A673 (cell line): ENCODE measurements around the gene NXPH2. TPM values are rescaled to one million over a fixed set of nuclear protein-coding genes. Genes with fewer than 3 reads are reported as not detected.

Source experiments
- BruUV-seq: library from RNA; stranded (reverse); fragments of 400-500 nt; replicated peaks from 2 replicates; lab custom pipeline; 2021; lab: Mats Ljungman, UMichigan
- CTCF ChIA-PET: fragments of 300-600 bp; sonication (Branson Sonifier 250); formaldehyde crosslinking; loops from one replicate; lab custom pipeline; 2022; ENCODE audit warnings: antibody characterized with exemption; lab: Charles Lee
- POLR2A ChIA-PET: fragments of 300-600 bp; sonication (Branson Sonifier 250); formaldehyde crosslinking; loops from one replicate; lab custom pipeline; 2022; ENCODE audit warnings: antibody characterized with exemption; ENCODE audit not compliant: low non-redundant PET; lab: Charles Lee
- DNase-seq: peaks from one replicate; pipeline ENCODE4 v3.0.0-alpha.2; 2015; ENCODE audit warnings: low spot score
- H3K27ac ChIP-seq: fragments of 200-600 bp; sonication (generic); 2 replicates; pipeline ENCODE4 v1.5.1; 2016; ENCODE audit warnings: mixed run types, low read depth, mild to moderate bottlenecking, mixed read lengths, antibody characterized with exemption, low read length; ENCODE audit not compliant: poor library complexity, severe bottlenecking
- H3K27me3 ChIP-seq: fragments of 200-600 bp; sonication (generic); replicated peaks from 2 replicates; pipeline ENCODE4 v1.6.1; 2017; ENCODE audit warnings: mixed run types, low read depth, mild to moderate bottlenecking, mixed read lengths, antibody characterized with exemption, low read length; ENCODE audit not compliant: insufficient read depth, poor library complexity
- H3K36me3 ChIP-seq: fragments of 200-600 bp; sonication (generic); 2 replicates; pipeline ENCODE4 v1.6.1; 2016; ENCODE audit warnings: mixed run types, mild to moderate bottlenecking, mixed read lengths, antibody characterized with exemption, low read length; ENCODE audit not compliant: insufficient read depth, poor library complexity, severe bottlenecking
- H3K4me1 ChIP-seq: fragments of 200-600 bp; sonication (generic); 2 replicates; pipeline ENCODE4 v1.6.1; 2017; ENCODE audit warnings: mixed run types, mild to moderate bottlenecking, mixed read lengths, antibody characterized with exemption, low read length; ENCODE audit not compliant: insufficient read depth, poor library complexity, severe bottlenecking
- H3K4me3 ChIP-seq: fragments of 200-600 bp; sonication (generic); 2 replicates; pipeline ENCODE4 v1.5.1; 2016; ENCODE audit warnings: low read depth, mixed run types, mild to moderate bottlenecking, mixed read lengths, low read length; ENCODE audit not compliant: poor library complexity, severe bottlenecking
- H3K9me3 ChIP-seq: fragments of 200-600 bp; sonication (generic); 2 replicates; pipeline ENCODE4 v1.6.1; 2016; ENCODE audit warnings: mixed run types, low read depth, mild to moderate bottlenecking, mixed read lengths, antibody characterized with exemption, low read length; ENCODE audit not compliant: poor library complexity, severe bottlenecking
- EZH2 ChIP-seq: fragments of 200-600 bp; sonication (generic); IDR thresholded peaks from 2 replicates; pipeline ENCODE4 v1.6.1; 2017; ENCODE audit warnings: borderline replicate concordance, low read depth, mild to moderate bottlenecking, mixed read lengths, antibody characterized with exemption, low read length; ENCODE audit not compliant: poor library complexity, severe bottlenecking
- intact Hi-C: fragments of 100-400 bp; cut with micrococcal nuclease; formaldehyde crosslinking; loops from one replicate; pipeline ENCODE4 v1.10.0; 2022; ENCODE audit not compliant: unreplicated experiment
- total RNA-seq: library from RNA; stranded (reverse); gene quantifications from 2 replicates; pipeline ENCODE4 v1.2.3, GENCODE V29; 2021
- TF ChIP-seq, protein P1 (sequence below): fragments of 300-800, 200-600 bp; sonication (generic); conservative IDR thresholded peaks from 2 replicates; pipeline ENCODE4 v1.5.1; 2017; ENCODE audit warnings: low read depth, mild to moderate bottlenecking, antibody characterized with exemption, low read length, moderate library complexity, mixed read lengths

Gene NXPH2
- total RNA-seq, 1 experiment from 2014 or later, result 5.4 TPM

DNA sequence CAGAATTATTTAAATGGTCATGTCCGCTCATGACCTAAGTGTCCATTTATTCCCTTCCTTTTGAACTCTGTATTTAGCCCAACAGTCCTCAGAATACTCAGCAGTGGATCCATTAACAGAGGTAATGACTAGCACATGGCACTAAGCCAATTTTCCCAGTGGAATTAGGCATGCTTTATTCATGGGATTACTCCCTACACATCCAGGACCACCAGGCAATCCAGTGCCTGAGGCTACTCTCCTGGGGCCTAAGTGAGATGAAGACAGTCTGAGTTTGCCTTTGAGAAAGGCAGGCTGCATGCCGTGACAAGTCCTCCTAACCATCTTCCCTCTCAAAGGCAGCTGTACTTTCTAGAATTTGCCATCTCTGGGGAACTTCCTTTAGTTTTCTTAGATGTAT lies 150.0 kb downstream of the NXPH2 start:
- Histone ChIP-seq H3K27ac (no peak overlapping the region), H3K36me3 (no peaks in the 10 kb centered on the region), H3K9me3 (no peaks in the 10 kb centered on the region), H3K4me3 (no peak overlapping the region), H3K27me3 (peaks cover 2% of the 10 kb centered on the region), H3K4me1 (no peaks in the 10 kb centered on the region)
- peak; percentile 25 for DNase-seq
- TF ChIP-seq EZH2, result no peak
- TF ChIP-seq, protein P1, sequence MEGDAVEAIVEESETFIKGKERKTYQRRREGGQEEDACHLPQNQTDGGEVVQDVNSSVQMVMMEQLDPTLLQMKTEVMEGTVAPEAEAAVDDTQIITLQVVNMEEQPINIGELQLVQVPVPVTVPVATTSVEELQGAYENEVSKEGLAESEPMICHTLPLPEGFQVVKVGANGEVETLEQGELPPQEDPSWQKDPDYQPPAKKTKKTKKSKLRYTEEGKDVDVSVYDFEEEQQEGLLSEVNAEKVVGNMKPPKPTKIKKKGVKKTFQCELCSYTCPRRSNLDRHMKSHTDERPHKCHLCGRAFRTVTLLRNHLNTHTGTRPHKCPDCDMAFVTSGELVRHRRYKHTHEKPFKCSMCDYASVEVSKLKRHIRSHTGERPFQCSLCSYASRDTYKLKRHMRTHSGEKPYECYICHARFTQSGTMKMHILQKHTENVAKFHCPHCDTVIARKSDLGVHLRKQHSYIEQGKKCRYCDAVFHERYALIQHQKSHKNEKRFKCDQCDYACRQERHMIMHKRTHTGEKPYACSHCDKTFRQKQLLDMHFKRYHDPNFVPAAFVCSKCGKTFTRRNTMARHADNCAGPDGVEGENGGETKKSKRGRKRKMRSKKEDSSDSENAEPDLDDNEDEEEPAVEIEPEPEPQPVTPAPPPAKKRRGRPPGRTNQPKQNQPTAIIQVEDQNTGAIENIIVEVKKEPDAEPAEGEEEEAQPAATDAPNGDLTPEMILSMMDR, result no peak
- CTCF ChIA-PET, result no interaction called here
- intact Hi-C loops, result no loop called here
- no TSS peak for BruUV-seq
- POLR2A ChIA-PET, result interaction anchor here (0.6 kb wide), 1 partner anchor 25 kb away, joined by 3 read pairs; no protein-coding TSS in a partner anchor

DNA sequence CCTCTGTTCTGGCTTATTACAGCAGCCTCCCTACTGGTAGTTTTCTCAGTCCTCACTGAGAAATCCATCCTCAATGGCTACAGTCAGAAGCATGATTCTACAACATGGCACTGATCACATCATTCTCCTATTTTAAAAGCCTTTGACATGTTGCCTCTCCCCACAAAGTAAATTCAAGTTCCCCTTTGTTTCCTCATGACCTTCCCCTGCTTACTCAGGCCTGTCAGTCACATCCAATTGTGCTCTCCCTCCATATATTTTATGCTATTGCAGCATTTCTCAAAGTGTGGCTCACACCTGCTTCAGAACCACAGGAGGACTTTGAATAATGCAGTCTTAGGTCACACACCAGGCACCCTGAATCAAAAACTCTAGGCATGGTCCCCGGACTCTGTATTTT lies 154.0 kb downstream of the NXPH2 start:
- peaks cover 3% of the 10 kb centered on the region for H3K27me3 ChIP-seq
- no peaks in the 10 kb centered on the region for H3K9me3 ChIP-seq
- H3K36me3 ChIP-seq, result no peaks in the 10 kb centered on the region
- intact Hi-C loops, result no loop called here
- ChIA-PET CTCF (no interaction called here), POLR2A (no interaction called here)
- no peaks in the 10 kb centered on the region for H3K4me1 ChIP-seq
- no peak for DNase-seq
- no peak overlapping the region for H3K27ac ChIP-seq
- no peak for TF ChIP-seq EZH2
- TF ChIP-seq, protein P1, result no peak
- BruUV-seq, result no TSS peak
- H3K4me3 ChIP-seq, result no peak overlapping the region

DNA sequence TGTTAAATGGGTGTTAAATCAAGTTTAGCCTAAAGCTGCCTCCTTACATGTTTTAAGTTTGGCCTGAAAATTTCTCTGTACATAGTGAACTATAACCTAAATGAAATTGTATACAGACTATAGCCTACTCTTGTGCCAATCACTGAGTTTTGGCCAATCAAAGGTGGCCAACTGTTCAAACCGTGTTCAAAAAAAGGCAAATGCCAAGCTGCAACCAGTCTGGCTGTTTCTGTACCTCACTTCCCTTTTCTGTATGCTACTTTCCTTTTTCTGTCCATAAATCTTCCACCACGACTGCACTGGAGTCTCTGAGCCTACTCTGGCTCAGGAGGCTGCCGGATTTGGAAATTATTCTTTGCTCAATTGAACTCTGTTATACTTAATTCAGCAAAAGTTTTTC lies 157.6 kb downstream of the NXPH2 start:
- Histone ChIP-seq H3K36me3 (no peaks in the 10 kb centered on the region), H3K4me1 (no peaks in the 10 kb centered on the region), H3K27ac (no peak overlapping the region), H3K4me3 (no peak overlapping the region), H3K27me3 (peaks cover 7% of the 10 kb centered on the region), H3K9me3 (no peaks in the 10 kb centered on the region)
- no peak for DNase-seq
- ChIA-PET CTCF (no interaction called here), POLR2A (no interaction called here)
- intact Hi-C loops, result no loop called here
- BruUV-seq, result no TSS peak
- TF ChIP-seq EZH2, result no peak
- TF ChIP-seq, protein P1, result no peak
